GM23248 (cell line): ENCODE results near the gene NPC1. TPM values are rescaled to one million over a fixed set of nuclear protein-coding genes. Genes with fewer than 3 reads are reported as not detected.
A peak's percentile ranks its signal among the peaks of the same experiment; 100 is the strongest.

ENCODE experiments used
- DNase-seq: peaks from one replicate; pipeline ENCODE4 v3.0.0-alpha.2; 2015
- H2AFZ ChIP-seq: fragments of 200-600 bp; sonication (generic); 2 replicates; pipeline ENCODE4 v1.6.1; 2016; ENCODE audit warnings: antibody characterized with exemption
- H3F3A ChIP-seq: fragments of 200-600 bp; sonication (generic); 2 replicates; pipeline ENCODE4 v1.6.1; 2016; ENCODE audit warnings: mild to moderate bottlenecking, antibody characterized with exemption, mixed run types; ENCODE audit not compliant: insufficient read depth
- H3K27ac ChIP-seq: fragments of 200-600 bp; sonication (generic); 2 replicates; pipeline ENCODE4 v1.5.1; 2016; ENCODE audit warnings: mild to moderate bottlenecking
- H3K27me3 ChIP-seq: fragments of 200-600 bp; sonication (generic); replicated peaks from 2 replicates; pipeline ENCODE4 v1.6.1; 2016; ENCODE audit warnings: mild to moderate bottlenecking; ENCODE audit not compliant: insufficient read depth
- H3K36me3 ChIP-seq: fragments of 200-600 bp; sonication (generic); 2 replicates; pipeline ENCODE4 v1.6.1; 2016; ENCODE audit warnings: low read depth, mild to moderate bottlenecking
- H3K4me1 ChIP-seq: fragments of 200-600 bp; sonication (generic); 2 replicates; pipeline ENCODE4 v1.6.1; 2016; ENCODE audit warnings: mild to moderate bottlenecking; ENCODE audit not compliant: insufficient read depth
- H3K4me2 ChIP-seq: fragments of 200-600 bp; sonication (generic); one replicate; pipeline ENCODE4 v1.6.1; 2016; ENCODE audit warnings: mild to moderate bottlenecking; ENCODE audit not compliant: unreplicated experiment
- H3K4me3 ChIP-seq: fragments of 200-600 bp; sonication (generic); 2 replicates; pipeline ENCODE4 v1.5.1; 2016; ENCODE audit warnings: mild to moderate bottlenecking
- H3K79me2 ChIP-seq: fragments of 200-600 bp; sonication (generic); 2 replicates; pipeline ENCODE4 v1.6.1; 2016; ENCODE audit warnings: mild to moderate bottlenecking; ENCODE audit not compliant: insufficient read depth
- H3K9ac ChIP-seq: fragments of 200-600 bp; sonication (generic); 2 replicates; pipeline ENCODE4 v1.6.1; 2016; ENCODE audit warnings: mild to moderate bottlenecking
- H3K9me2 ChIP-seq: fragments of 200-600 bp; sonication (generic); 2 replicates; pipeline ENCODE4 v1.6.1; 2016; ENCODE audit warnings: mixed run types, mild to moderate bottlenecking, moderate library complexity; ENCODE audit not compliant: insufficient read depth
- H3K9me3 ChIP-seq: fragments of 200-600 bp; sonication (generic); one replicate; pipeline ENCODE4 v1.6.1; 2017; ENCODE audit warnings: low read depth
- H4K20me1 ChIP-seq: fragments of 200-600 bp; sonication (generic); 2 replicates; pipeline ENCODE4 v1.6.0; 2016; ENCODE audit not compliant: insufficient read depth
- EZH2 ChIP-seq: fragments of 200-600 bp; sonication (generic); IDR thresholded peaks from 2 replicates; pipeline ENCODE4 v1.6.1; 2018; ENCODE audit warnings: antibody characterized with exemption, mild to moderate bottlenecking; ENCODE audit not compliant: insufficient read depth, poor library complexity, severe bottlenecking
- EZH2phosphoT487 ChIP-seq: fragments of 200-600 bp; sonication (generic); IDR thresholded peaks from 2 replicates; pipeline ENCODE4 v1.6.1; 2018; ENCODE audit warnings: antibody characterized with exemption, moderate library complexity, mild to moderate bottlenecking, low read depth; ENCODE audit not compliant: insufficient read depth
- WGBS, 2 experiments: methylation state at CpG; one replicate each; pipeline ENCODE4 v1.1.6; 2015 to 2017; ENCODE audit warnings: low lambda C conversion rate in 2 of 2, low coverage in 1 of 2; ENCODE audit errors: missing lambda C conversion rate in 2 of 2; 5-methylcytosine and 5-hydroxymethylcytosine counted together
- in situ Hi-C: fragments of 300-500 bp; cut with MboI; formaldehyde crosslinking; loops from 2 replicates; pipeline ENCODE4 v1.15.0; 2020
- polyA plus RNA-seq: library from polyadenylated mRNA; unstranded; fragments of >200 nt; fragmentation: Nextera tagmentation; extraction: Ambion mirVana; gene quantifications from 2 replicates; pipeline ENCODE4 v1.2.1, GENCODE V29; 2016
- total RNA-seq: library from RNA; depleted of rRNA; stranded (reverse); fragments of >200 nt; shearing (Covaris generic); gene quantifications from 2 replicates; pipeline ENCODE4 v1.2.3, GENCODE V29; 2014

NPC1 gene
- total and polyA plus RNA-seq, 2 experiments from 2014 or later, result 28.1 to 28.7 TPM

DNA sequence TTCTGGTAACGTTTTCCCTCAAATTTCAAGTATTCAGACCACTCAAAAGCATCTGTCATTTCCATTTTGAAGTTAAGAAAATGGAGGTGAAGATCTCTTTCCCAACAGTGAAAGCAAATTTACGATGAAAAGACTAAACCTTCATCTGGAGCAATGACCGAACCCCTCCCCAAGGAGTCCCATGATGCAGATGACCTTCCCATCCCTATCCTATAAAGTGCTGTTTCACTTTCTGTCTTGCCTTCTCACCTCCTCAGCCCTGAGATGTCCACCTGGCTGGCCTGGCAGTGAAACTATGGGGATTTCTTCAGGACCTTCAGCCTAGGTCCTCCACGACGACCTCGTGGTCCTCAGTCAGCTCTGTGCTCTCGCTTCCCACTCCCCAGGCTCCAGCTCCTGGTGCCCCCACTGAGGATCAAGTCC lies 925 bp upstream of the NPC1 start:
- Histone ChIP-seq H3K36me3 (no peaks in the 10 kb centered on the region), H3K79me2 (peaks cover 36% of the 10 kb centered on the region), H3K27me3 (no peaks in the 10 kb centered on the region), H3K9me2 (no peaks in the 10 kb centered on the region), H2AFZ (peak overlapping the region; percentile 83), H3F3A (peaks cover 22% of the 10 kb centered on the region), H4K20me1 (no peaks in the 10 kb centered on the region), H3K9ac (peak overlapping the region; percentile 94), H3K4me3 (peak overlapping the region; percentile 80), H3K4me2 (peak overlapping the region; percentile 76), H3K27ac (peak overlapping the region; percentile 92; the same call in 1 of the 2 replicates), H3K9me3 (no peaks in the 10 kb centered on the region), H3K4me1 (peaks cover 34% of the 10 kb centered on the region)
- no peak for DNase-seq
- TF ChIP-seq EZH2phosphoT487, result no peak
- no peak for TF ChIP-seq EZH2
- in situ Hi-C loops, result no loop called here
- 31 to 34% methylated on average over 7 of the region's 7 CpGs for WGBS, 2 experiments

DNA sequence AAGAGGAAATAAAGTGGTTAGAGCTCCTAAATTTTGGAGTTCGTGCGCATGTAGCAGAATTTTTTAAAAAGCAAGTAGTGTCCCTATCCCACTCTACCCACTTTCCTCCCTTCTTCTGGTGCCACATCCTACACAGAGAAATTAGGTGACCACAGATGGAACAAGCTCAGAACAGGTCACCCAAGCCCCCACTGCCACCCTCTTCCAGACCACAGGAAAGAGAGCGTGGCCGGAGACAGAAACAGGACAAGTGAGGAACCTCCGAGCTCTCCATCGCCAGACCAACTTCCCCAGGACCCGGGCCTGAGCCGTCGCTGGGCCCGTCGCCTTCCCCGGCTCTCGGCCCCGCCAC lies 433 bp downstream of the NPC1 start:
- Histone ChIP-seq H3K9me2 (no peaks in the 10 kb centered on the region), H3K9ac (peak overlapping the region; percentile 94), H3K36me3 (no peaks in the 10 kb centered on the region), H3F3A (peaks cover 33% of the 10 kb centered on the region), H4K20me1 (no peaks in the 10 kb centered on the region), H2AFZ (peak overlapping the region; percentile 58), H3K9me3 (no peaks in the 10 kb centered on the region), H3K27me3 (no peaks in the 10 kb centered on the region), H3K27ac (peak overlapping the region; percentile 92), H3K4me2 (peak overlapping the region; percentile 97), H3K4me1 (peaks cover 38% of the 10 kb centered on the region), H3K4me3 (peak overlapping the region; percentile 80), H3K79me2 (peaks cover 47% of the 10 kb centered on the region)
- WGBS, 2 experiments, result 0% methylated on average over 14 of the region's 14 CpGs
- in situ Hi-C loops, result no loop called here
- TF ChIP-seq EZH2phosphoT487, result no peak
- no peak for TF ChIP-seq EZH2
- no peak for DNase-seq

DNA sequence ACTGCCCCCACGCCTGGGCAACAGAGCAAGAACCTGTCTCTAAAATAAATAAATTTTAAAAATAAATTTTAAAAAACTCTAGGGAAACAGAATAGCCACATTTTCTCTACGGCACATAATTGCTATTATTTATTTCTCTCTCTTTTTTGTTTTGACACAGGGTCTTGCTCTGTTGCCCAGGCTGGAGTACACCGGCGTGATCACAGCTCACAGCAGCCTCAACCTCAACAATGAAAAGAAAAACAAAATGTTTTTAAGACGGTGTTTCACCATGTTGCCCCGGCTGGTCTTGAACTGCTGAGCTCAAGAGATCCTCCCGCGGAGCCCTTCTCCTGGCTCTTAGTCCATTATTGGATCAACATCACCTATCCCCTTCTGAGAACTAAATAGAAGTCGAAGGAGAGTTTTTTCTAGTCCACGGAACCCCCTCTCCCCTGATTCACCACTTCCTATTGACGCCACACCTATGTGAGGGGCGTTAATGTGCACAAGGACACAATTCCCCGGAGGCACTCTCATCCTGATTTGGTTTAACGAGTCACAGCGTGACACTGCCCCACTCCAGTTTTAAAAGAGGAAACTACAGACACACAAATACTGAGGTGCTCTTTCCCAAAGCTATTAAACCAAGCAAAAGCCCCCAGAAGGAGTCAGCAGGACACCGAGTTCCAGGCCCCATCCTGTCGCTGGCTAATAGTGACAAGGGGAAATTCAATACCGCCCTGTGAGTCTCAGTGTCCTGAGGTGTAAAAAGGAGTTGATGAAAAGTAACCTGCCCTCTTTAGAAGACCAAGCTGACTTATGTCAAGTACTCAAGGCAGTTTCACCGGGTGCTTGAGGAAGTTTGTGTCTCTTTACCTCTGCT lies 1.1 kb downstream of the NPC1 start:
- Histone ChIP-seq H3K9ac (peak overlapping the region; percentile 94), H2AFZ (peak overlapping the region; percentile 58), H3K4me3 (peak overlapping the region; percentile 80), H3K9me3 (no peaks in the 10 kb centered on the region), H3K27ac (peak overlapping the region; percentile 92), H3K9me2 (no peaks in the 10 kb centered on the region), H3K27me3 (no peaks in the 10 kb centered on the region), H3F3A (peaks cover 39% of the 10 kb centered on the region), H3K4me2 (peak overlapping the region; percentile 97), H3K79me2 (peaks cover 50% of the 10 kb centered on the region), H3K4me1 (peaks cover 42% of the 10 kb centered on the region), H3K36me3 (no peaks in the 10 kb centered on the region), H4K20me1 (no peaks in the 10 kb centered on the region)
- TF ChIP-seq EZH2 (no peak), EZH2phosphoT487 (no peak)
- DNase-seq, result peak; percentile 61
- in situ Hi-C loops, result no loop called here
- 20 to 21% methylated on average over 19 of the region's 19 CpGs for WGBS, 2 experiments

DNA sequence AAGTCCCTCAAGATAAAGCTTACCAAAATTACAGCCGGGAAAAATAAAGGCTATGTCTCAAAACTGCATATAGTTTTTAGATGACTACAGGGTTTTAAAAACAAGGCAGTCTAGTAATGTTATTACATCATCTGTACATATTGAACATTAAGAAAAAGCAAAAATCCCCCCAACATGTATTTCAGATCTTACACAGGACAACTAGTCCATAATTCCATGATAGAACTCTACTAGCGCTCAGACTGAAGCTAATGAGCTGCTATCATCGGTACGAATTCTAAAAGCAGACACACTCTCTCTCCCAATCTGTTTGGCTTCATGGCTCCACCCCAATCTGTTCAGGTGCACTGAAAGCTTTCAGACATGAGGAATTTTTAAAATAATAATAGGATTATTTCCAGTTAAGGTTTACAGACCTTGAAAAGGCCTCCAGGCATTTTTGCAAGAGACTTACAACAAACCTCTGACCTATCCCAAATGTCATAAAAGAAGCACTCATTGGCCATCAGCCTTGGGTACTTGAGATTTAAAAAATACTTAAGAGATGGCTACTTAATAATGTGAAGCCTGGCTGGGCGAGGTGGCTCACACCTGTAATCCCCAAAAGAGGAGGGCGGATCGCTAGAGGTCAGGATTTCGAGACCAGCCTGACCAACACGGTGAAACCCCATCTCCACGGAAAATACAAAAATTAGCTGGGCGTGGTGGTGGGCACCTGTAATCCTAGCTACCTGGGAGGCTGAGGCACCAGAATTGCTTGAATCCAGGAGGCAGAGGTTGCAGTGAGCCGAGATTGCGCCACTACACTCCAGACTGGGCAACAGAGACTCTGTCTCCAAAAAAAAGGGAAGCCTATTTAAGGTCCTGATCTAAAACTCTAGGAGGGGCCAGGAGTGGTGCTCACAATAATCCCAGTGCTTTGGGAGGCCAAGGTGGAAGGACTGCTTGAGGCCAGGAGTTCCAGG lies 2.0 kb downstream of the NPC1 start:
- H2AFZ ChIP-seq, result no peak overlapping the region
- H3K79me2 ChIP-seq, result peaks cover 60% of the 10 kb centered on the region
- no peaks in the 10 kb centered on the region for H3K27me3 ChIP-seq
- TF ChIP-seq EZH2, result no peak
- no peak for TF ChIP-seq EZH2phosphoT487
- peak overlapping the region; percentile 94; the same call in 1 of the 2 replicates for H3K9ac ChIP-seq
- H4K20me1 ChIP-seq, result no peaks in the 10 kb centered on the region
- in situ Hi-C loops, result no loop called here
- H3K4me3 ChIP-seq, result peak overlapping the region; percentile 80
- peaks cover 47% of the 10 kb centered on the region for H3F3A ChIP-seq
- H3K9me2 ChIP-seq, result no peaks in the 10 kb centered on the region
- H3K27ac ChIP-seq, result 0 out of 2 replicates have a peak overlapping the region, but pooled peaks have one; percentile 92
- DNase-seq, result no peak
- peak overlapping the region; percentile 97 for H3K4me2 ChIP-seq
- peaks cover 51% of the 10 kb centered on the region for H3K4me1 ChIP-seq
- no peaks in the 10 kb centered on the region for H3K9me3 ChIP-seq
- H3K36me3 ChIP-seq, result no peaks in the 10 kb centered on the region
- WGBS, 2 experiments, result 92 to 94% methylated on average over 13 of the region's 13 CpGs
